Measurements from ENCODE around the gene TLE2.
"Not testable (repeated sequence)": the region's sequence is repeated elsewhere in the genome, so short reads cannot be mapped to it uniquely, and the experiment has no call there.

Gene TLE2

DNA sequence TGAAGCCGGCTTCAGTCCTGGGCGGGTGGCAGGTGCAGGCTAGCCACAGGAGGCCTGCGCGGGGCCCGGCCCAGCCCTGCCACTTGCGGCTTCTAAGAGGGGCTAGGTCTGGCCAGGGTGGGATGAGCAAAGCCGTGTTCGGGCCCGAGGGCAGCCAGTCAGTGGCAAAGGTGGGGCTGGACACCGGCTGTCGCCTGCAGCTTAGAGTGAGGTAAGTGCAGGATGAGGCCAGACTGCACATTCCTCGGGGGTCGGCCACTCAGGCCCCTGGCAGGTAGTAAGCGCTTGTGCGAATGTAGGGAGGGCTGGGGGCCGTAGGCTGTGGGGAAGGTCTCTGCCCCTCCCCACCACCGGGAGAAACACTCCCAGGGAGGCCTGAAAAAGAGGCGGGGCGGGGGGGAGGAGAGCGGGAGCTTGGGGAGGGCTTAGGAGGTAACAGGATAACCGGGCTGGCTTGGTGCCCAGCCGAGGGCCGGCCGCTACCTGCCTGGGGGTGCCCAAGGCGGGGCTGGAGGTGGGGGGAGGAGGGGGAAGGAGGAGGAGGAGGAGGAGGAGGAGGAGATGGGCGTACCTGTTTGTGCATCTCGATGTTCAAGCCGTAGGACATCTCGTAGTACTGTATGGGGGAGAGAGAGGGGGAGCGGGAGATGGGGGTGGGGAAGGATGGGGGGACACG is 26.8 kb upstream of the TLE2 start:
- peak; percentile 82 for DNase-seq

DNA sequence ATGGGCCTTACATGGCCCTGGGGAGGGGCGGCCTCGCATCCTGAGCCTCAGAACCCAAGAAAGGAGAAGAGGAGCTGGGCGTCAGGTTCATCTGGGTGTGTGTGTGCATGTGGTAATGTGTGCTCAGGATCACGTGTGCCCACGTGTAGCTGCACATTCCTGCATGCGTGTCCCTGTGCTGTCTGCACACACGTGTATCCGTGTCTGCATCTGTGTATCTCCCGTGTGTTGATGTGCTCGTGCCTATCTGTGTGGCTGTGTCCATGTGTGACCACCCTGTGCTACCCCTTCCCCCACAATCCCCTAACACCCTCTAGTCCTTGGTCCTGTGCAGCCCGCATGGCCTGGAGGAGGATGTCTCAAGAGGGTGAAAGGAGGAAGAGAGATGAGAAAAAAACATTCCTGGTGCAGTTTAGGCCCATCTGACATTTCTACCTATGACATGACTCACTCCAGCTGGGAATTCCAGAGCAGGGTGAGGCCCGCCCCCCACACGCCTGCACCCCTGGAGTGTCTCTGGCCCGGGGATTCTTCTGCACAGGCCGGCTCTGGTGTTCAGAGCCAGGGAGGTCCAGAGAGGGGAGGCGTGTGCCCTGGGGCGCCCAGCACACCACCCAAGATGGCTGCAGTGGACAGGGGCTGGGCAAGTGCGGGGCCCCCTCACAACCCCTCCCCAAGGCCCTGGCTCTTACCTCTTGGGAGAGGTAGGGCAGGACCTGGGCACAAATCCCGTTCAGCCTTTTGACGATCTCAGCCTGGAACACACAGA is 26.1 kb upstream of the TLE2 start:
- no peak for DNase-seq

DNA sequence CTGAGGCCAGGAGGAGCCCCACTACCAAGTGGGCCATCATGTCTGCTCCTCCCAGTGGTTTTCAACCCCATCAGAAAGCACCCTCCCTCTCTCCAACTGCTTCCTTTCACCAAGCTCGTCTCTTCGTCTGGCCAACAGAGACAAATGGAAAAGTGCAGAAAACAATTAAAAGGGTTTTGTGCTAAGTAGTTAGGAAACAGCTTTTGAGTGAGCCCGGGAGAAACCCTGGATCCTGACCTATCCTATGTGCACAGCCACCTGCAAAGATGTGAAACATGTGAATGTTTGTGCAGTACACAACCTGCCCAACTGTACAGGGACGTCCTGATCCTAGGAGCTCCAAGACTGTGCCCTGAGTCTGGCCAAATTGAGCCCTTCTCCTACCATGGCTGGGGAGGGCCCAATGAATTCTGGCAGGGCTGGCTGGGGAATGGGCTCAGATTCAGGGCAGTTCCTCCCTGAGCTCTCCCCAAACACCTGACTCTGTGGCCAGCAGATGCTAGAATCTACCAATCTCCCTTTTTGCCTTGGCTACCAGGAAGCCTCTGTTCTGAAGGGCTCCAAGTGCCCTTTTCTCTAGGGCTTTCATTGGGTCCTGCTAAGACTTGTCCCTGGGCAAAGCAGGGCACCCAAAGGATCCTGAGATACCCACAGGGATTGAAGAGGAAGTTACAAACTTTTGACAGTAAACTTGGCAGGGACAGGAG is 25.3 kb upstream of the TLE2 start:
- DNase-seq = no peak

DNA sequence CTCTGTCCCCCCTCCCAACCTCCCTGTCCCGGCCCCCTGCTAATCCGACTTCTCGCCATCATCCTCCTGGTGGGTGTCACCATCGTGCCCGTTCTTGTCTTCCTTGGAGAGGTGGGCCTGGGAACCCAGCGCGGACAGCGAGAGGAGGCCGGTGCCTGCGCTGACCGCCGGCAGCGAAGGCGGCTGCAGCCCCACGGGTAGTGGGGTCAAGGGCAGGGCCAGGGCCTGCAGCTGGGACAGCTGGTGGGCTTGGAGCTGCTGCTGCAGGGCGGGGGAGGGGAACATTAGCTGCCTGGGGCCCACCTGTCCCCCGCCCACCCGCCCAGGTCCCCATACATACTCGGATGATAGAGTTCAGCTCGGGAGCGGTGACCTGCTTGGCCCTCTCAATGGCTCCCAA is 24.7 kb upstream of the TLE2 start:
- no peak for DNase-seq

DNA sequence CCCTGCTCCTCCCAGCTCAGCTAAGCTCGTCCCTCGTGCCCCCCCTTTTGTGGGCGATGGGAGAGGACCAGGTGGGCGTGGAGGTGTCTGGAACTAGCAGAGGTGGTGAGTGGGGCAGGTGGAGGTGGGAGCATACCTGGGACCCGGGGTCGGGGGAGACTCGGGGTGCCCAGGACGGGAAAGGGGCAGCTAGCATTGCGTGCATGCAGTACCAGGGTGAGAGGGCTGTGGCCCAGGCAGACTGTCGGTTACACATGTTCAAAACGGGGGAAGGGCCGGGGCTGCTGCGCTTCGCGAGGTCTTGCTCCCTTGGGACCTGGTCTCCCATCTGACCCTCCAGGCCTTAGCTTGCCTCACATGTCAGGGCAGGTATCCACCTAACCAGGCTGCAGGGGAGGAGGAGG is 24.1 kb upstream of the TLE2 start:
- no peak for DNase-seq

DNA sequence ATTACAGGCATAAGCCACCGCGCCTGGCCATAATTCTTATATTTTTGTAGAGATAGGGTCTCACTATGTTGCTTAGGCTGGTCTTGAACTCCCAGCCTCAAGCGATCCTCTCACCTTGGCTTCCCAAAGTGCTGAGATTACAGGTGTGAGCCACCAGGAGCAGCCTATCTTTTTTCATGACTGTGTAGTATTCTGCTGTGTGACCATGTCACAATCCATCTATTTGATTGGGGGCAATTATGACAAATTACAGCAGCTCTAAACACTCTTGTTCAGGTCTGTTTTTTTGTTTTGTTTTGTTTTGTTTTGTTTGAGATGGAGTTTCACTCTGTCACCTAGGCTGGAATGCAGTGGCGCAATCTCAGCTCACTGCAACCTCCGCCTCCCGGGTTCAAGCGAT is 20.9 kb upstream of the TLE2 start:
- not testable (repeated sequence) for DNase-seq

DNA sequence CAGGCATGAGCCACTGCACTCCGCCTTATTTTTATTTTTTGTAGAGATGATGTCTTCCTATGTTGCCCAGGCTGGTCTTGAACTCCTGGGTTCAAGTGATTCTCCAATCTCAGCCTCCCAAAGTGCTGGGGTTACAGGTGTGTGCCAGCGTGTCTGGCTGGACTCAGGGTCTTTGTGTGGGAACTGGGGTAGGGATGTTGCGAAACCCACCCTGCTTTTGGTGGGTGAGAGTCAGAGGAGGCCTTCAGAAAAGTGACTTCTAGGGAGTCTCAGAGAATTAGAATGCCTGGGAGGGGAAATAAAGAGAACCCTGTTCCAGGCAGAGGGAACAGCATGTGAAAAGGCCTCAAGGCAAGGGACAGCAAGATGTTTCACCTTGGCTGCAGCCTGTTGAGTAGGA is 20.0 kb upstream of the TLE2 start:
- DNase-seq = no peak

DNA sequence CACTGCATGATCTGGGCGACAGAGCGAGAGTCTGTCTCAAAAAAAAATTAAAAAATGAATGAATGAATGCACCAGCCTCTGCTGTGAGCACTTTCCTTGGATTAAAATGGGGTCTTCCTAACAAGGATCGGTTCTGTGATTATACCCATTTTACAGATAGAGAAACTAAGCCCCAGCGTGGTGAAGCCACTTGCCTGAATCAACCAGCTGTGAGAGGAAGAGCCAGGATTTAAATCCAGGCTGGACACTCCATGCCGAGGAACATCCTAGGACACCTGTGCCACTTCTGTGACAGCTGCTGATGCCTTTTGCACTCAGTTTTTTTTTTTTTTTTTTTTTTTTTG is 19.1 kb upstream of the TLE2 start:
- DNase-seq = no peak

DNA sequence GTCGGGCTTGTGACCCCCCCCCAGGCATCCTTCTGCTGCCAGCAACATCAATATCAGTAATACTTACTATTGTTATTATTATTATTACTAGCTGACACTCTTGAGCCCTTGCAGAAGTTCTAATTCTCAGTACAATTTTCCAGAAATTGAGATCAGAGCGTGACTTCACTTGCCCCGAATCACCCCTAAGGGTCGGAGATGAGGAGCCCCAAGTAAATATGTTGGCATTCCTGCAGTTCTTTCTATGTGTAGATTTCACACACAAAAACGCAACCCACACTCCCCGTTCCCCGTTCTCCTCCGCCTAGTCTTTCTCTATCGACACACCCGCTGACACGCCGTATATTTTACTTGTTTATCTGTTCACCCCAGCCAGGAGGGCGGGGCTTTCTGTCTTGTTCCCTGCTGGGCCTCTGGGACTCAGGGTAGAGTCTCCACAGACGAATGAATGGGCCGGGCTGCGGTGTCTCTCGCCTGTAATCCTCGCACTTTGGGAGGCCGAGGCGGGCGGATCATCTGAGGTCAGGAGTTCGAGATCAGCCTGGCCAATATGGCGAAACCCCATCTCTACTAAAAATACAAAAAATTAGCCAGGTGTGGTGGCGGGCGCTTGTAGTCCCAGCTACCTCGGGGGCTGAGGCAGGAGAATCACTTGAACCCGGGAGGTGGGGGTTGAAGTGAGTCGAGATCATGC is 18.6 kb upstream of the TLE2 start:
- DNase-seq = peak; percentile 79

DNA sequence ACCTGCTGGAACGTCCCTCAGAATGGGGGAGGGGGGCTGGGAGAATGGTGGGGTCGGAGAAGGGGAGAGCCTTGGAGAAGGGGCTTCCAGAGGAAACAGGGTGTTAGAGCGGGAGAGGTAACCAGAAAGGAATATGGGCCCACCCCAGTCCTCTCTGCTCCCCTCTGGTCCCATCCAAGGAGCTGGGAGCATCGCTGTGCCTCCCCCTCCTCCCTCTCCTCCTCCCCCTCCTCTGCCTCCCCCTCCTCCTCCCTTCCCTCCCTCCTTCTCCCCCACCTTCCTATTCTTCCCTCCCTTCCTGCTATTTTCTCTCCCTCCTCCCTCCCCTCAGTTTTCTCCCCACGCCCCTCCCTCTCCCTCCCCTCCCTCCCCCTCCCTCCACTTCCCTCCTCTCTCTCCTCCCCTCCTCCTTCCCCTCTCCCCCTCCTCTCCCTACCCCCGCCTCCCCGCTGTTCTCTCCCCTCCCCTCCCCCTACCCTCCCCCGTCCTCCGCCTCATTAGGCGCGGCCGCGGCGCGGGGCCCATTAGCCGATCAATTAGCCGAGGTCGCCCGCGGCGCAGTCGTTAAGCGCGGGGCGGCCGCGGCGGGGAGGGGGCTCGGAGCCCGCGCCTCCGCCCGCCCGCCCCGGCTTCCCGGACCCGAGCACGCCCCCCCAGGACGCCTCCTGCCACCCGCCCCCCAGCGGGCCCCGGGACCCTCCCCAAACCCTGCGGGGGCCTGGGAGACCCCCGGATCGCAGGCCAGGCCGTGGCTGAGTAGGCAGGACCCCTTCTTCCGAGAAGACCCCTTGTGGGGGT is 17.8 kb upstream of the TLE2 start:
- DNase-seq = peak; percentile 36

DNA sequence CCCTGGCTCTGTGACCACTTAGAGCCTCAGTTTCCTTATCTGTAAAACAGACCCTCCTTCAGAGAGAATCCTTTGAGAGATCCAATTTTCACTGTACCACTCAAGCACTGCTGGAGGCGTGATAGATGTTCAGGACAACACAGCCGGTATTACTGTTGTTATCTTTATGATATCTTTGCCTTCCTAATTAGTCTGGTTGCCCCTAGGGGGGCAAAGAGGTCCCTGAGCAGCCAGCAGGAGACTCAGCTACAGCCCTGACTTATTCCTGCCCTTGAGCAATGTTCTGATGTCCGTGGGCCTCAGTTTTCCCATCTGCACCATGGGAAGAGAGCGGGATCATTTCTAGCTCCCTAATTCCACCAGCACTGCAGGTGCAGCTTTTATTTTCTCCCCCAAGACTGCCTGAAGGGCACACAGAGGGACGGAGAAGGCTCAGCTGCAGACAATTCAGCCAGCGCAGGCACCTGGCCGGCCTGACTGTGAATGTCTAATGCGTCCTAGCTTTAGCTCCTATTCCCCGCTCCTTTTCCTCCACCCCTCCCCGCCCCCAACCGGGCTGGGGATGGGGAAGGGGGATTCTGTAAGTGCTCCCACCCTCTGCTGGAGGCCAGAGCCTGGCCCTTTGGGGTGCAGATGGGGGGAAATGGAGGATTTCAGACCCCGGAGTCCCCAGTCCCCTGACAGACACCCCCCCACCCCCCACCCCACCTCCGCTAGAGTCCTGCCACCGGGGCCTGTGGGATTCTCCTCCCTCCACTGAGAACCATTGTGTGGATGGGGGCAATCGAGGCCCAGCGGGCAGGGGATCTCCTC is 17.0 kb upstream of the TLE2 start:
- DNase-seq = peak; percentile 31

DNA sequence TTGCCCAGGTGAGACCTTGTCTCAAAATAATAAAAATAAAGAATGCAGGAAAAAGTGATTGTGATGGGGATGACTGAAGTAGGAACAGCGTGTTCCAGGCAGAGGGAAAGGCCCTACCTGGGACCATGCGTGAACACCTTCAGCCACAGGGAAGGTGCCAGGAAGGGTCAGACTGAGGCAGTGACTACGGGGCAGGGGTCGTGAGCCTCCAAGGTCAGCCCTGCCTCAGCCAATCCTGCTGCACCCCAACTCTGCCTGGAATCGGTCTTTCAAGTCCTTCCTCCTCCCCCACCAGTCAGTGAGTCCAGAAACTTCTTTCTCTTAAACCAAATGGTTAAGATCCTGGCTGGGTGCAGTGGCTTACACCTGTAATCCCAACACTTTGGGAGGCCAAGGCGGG is 16.1 kb upstream of the TLE2 start:
- DNase-seq = no peak

DNA sequence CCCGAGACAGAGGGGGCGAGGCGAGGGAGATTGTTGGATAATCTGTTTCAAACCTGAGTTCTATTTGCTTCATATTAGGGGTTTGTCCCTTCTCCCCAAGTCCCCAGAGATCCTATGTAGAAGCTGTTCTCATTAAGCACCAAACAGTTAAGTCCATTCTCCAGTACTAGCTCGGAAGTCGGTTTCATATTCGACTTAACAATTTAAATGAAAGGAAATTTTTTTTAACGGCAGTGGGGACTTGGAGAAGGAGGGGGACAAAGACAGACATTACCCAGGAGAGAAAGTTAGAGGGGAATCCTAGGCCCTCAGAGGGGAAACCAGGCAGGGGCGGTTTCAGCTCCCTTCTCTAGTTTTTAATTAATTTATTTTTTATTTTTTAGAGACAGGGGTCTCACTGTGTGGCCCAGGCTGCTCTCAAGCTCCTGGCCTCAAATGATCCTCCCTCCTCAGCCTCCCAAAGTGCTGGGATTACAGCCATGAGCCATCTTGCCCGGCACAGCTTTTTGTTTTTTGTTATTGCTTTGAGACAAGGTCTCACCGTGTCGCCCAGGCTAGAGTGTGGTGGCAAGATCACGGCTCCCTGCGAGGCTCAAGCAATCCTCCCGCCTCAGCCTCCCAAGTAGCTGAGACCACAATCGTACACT is 13.7 kb upstream of the TLE2 start:
- DNase-seq = no peak

DNA sequence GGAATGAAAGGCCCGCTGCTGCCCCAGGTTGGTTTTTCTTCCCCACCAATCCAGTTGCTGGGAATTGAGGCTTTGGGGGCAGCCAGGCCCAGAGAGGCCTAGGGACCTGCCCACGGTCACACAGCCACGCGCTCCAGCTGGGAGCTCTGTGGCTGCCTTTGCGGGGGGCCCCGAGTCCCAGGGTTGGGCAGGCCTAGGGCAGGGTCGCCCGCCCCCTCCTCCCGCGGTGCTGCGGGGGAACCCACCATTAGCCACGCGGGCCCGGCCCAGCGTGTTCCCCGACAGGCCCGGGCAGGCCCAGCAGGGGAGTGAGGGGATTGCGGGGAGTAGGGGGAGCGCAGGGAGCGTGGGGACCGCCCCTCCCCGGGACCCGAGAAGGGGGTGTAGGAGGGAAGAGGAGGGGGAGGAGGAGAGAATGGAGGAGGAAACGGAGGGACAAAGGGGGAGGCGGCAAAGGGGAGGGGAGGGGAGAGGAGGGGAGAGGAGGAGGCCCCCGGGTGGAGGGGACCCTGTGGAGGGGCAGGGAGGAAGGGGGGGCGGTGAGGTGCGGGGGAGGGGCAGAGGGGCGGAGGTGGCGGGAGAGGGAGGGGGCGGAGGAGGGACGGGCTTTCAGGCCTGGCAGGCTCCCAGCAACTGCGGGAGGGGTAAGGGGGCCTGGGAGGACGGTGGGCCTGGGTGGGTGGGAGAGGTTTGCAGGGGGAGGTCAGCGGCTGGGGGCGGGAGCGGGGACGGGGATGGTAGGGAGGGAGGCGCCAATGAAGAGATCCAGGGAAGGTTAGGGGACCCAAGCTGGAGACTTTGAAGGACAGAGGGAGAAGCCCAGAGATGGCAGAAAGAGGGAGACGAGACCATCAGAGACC is 12.9 kb upstream of the TLE2 start:
- DNase-seq = no peak

DNA sequence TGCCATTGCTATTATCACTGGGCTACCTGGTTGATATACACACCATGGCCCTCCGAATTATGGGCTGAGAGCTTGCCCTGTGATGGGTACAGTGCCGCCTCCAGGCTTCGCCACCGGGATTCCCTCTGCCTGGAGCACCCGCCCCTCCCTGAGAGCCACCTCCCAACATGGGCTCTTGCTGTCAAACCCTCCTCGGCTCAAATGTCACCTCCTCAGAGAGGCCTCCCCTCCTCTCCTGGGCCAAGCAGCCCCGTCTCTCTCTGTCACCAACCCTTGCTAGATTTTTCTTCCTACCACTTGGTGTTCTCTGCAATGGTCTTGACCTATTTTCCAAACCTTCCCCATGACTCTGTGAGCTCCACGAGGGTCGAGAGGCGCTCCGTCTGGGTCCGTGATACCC is 12.2 kb upstream of the TLE2 start:
- no peak for DNase-seq

DNA sequence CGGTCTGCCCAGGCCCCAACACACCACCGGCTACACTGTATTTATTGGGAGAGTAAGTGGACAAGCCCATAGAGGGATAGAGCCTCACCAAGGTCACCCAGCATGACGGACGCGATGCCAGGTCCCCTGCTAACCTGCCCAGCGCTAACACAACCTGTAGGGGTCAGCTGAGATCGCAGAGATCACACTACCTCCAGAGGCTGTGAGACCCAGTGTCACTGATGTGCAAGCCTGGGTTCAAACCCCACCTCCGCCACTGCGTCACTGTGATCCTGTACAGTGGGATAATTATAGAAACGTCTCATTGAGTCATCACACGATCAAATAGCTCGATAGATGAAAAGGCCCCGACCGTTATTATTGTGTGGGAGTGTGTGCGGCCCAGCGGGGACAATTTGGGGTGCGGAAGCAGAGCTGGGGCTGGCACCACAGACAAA is 10.6 kb upstream of the TLE2 start:
- DNase-seq = no peak

DNA sequence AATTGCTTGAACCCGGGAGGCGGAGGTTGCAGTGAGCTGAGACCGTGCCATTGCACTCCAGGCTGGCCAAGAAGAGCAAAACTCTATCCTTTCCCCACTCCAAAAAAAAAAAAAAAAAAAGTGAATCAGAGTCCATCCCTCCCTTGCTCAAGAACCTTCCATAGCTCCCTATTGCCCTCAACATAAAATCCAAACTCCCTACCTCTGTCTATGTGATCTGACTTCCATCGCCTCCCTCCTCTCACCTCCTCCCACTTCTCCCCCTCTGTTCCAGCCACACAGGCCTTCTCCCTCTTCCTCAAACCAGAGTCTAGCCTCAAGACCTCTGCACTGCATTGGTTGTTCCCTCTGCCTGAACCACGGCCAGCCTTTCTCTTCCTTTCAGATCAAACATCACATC is 10.0 kb upstream of the TLE2 start:
- no peak for DNase-seq

DNA sequence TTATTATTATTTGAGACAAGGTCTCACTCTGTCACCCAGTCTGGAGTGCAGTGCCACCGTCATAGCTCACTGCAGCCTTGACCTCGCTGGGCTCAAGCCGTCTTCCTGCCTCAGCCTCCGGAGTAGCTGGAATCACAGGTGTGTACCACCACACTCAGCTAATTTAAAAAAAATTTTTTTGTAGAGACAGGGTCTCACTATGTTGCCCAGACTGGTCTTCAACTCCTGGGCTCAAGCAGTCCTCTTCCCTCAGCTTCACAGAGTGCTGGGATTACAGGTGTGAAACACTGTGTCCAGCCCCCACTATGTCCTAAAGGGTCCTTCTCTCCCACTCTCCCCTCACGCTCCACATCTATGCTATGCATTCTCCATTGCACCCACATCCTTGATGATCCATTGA is 9.1 kb upstream of the TLE2 start:
- DNase-seq = no peak

DNA sequence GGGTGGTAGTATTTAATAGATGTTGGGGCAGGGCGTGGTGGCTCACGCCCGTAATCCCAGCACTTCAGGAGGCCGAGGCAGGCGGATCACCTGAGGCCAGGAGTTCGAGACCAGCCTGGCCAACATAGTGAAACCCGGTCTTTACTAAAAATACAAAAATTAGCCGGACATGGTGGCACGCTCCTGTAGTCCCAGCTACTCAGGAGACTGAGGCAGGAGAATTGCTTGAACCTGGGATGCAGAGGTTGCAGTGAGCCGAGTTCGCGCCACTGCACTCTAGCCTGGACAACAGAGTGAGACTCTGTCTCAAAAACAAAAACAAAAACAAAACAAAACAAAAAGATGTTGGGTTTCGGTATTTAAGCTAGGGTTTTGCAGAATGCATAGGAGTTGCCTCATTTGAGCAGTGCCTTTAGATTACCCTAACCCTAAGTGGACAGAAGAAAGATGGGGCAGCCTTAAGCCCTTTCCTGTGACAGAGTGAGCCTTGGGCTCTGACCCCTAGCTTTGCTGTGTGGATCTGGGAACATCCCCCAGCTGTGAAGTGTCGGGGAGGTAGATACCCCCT is 8.0 kb upstream of the TLE2 start:
- not testable (repeated sequence) for DNase-seq

Data from NCI-H1092 treated with DMSO at 0.1 percent for 48 hours (cell line).